ENCODE measurements around the gene DTNB. TPM values are rescaled to one million over a fixed set of nuclear protein-coding genes. Genes with fewer than 3 reads are reported as not detected.

The DTNB gene
- total RNA-seq, 3 donors from 2014 or later, result 4.8 to 8.8 (median 7.2) TPM

GRCh38 chr2:25654801-25655200 lies 18.6 kb downstream of the DTNB start:
- DNase-seq, result no peak
- Histone ChIP-seq H3K9me3 (no peaks in the 10 kb centered on the region), H3K4me3 (no peak overlapping the region), H3K36me3 (ENCODE audit: low read depth) (no peaks in the 10 kb centered on the region), H3K4me1 (ENCODE audit: low read depth) (no peaks in the 10 kb centered on the region)
- intact Hi-C loops (cut with DNase I, micrococcal nuclease), result no loop called here
- no peak for TF ChIP-seq CTCF (IDR thresholded peaks at IDR 0.05)
- ATAC-seq, result no peak

DNA sequence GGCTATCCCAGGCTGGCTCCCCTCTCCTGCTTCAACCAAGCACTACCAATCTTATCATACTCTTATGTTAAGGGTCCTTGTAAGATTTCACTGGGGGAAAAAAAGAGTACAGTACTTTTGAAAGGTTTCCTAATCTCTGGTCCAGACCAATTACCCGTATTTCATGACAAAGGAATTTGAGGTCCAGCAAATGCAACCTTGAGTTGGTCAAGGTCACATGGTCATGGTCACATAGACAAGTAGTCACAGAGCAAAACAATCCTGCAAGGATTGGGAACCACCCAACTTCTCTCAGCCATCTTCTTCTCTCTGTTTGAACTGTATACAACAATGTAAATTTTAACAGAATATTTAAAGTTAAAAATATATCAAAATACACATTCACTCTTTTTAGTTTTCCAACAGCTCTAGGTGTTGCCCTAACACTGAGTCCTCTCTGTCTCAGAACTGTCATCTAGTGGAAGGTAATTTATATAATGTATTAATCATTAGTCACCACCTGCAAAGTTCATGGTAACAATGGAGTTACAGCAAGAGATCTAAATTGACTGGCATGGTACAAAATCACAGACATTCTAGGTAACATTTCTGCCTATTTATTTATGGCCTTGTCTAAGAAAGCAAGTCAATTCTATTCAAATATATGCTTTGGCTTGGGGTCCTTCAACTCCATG lies 21.5 kb downstream of the DTNB start:
- Histone ChIP-seq H3K9me3 (no peaks in the 10 kb centered on the region), H3K4me3 (no peak overlapping the region), H3K4me1 (ENCODE audit: low read depth) (no peaks in the 10 kb centered on the region), H3K36me3 (ENCODE audit: low read depth) (no peaks in the 10 kb centered on the region)
- TF ChIP-seq CTCF (IDR thresholded peaks at IDR 0.05), result no peak
- no peak for DNase-seq
- intact Hi-C loops (cut with DNase I, micrococcal nuclease), result no loop called here
- ATAC-seq, result no peak

DNA sequence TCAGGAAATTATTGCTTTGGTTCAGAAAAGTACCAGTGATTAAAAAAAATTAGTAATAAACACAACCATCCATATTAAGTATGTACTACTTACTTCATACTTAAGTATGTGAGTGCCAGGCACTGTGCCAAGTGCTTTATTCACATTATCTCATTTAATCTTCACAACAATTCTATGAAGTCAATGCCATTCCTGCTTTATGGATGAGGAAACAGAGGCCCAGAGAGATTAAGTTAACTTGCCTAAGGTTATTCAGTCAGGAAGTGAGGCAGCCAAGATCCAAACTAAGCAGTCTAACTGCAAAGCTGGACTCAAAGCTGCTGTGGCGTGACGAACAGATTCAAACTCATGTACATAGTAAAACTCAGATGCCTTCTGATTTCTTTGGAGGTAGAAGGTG lies 22.3 kb downstream of the DTNB start:
- Histone ChIP-seq H3K36me3 (ENCODE audit: low read depth) (no peaks in the 10 kb centered on the region), H3K9me3 (no peaks in the 10 kb centered on the region), H3K4me3 (no peak overlapping the region), H3K4me1 (ENCODE audit: low read depth) (no peaks in the 10 kb centered on the region)
- no peak for TF ChIP-seq CTCF (IDR thresholded peaks at IDR 0.05)
- intact Hi-C loops (cut with DNase I, micrococcal nuclease), result no loop called here
- DNase-seq (no peak), ATAC-seq (no peak)

- Histone ChIP-seq H3K36me3 (ENCODE audit: low read depth) (no peaks in the 10 kb centered on the region), H3K9me3 (no peaks in the 10 kb centered on the region), H3K4me1 (ENCODE audit: low read depth) (no peaks in the 10 kb centered on the region), H3K4me3 (no peak overlapping the region)
- ATAC-seq (peak; percentile 11), DNase-seq (no peak)
- intact Hi-C loops (cut with DNase I, micrococcal nuclease), result no loop called here
- TF ChIP-seq CTCF (IDR thresholded peaks at IDR 0.05), result no peak
These were observed 23.1 kb downstream of the DTNB start for GRCh38 chr2:25650256-25650655.

DNA sequence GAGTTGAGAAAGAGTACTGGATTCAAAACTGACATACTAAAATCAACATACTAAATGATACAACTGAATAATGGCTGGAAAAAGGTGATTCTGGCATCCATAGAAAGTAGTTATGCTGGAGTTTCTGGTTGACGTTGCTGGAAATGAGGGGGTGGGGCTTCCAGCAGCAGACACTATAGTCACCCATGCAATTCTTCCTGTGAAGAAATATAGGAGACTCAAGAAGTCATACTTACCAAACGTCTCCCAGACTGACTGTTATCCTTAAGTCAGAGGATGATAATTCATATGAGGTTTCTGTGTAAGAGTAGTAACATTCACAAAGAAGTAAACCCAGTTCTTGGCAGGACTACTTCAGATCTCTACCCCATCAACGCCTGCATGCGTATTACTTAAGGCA lies 23.6 kb downstream of the DTNB start:
- TF ChIP-seq CTCF (IDR thresholded peaks at IDR 0.05), result no peak
- H3K9me3 ChIP-seq, result no peaks in the 10 kb centered on the region
- H3K36me3 ChIP-seq (ENCODE audit: low read depth), result no peaks in the 10 kb centered on the region
- no peak for ATAC-seq
- no peak for DNase-seq
- intact Hi-C loops (cut with DNase I, micrococcal nuclease), result no loop called here
- H3K4me1 ChIP-seq (ENCODE audit: low read depth), result no peaks in the 10 kb centered on the region
- H3K4me3 ChIP-seq, result no peak overlapping the region

DNA sequence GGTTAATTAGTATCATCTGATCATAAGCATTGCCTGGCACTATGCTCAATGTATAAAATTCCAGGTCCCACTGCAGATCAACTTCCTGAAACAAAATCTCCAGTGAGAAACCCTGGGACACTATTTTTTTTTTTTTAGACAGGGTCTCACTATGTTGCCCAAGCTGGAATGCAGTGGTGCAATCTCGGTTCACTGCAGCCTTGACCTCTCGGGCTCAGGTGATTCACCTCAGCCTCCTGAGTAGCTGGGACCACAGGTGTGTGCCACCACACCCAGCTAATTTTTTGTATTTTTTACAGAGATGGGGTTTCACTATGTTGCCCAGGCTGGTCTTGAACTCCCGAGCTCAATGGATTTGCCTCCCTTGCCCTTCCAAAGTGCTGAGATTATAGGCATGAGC lies 31.1 kb downstream of the DTNB start:
- DNase-seq, result no peak
- Histone ChIP-seq H3K4me3 (no peak overlapping the region), H3K36me3 (ENCODE audit: low read depth) (no peaks in the 10 kb centered on the region), H3K9me3 (no peaks in the 10 kb centered on the region), H3K4me1 (ENCODE audit: low read depth) (no peaks in the 10 kb centered on the region)
- intact Hi-C loops (cut with DNase I, micrococcal nuclease), result no loop called here
- TF ChIP-seq CTCF (IDR thresholded peaks at IDR 0.05), result no peak
- no peak for ATAC-seq
